Hepatocyte (in vitro differentiated cells): ENCODE results near the gene ERV3-1.
"Not testable (repeated sequence)": the region's sequence is repeated elsewhere in the genome, so short reads cannot be mapped to it uniquely, and the experiment has no call there.

Experiments
- CTCF ChIP-seq: fragments of 200-600 bp; sonication (generic); IDR thresholded peaks from 2 replicates; pipeline ENCODE4 v1.5.1; 2016; ENCODE audit warnings: antibody characterized with exemption, mild to moderate bottlenecking; ENCODE audit not compliant: poor library complexity
- EZH2 ChIP-seq: fragments of 200-600 bp; sonication (generic); IDR thresholded peaks from 2 replicates; pipeline ENCODE4 v1.6.1; 2016; ENCODE audit warnings: antibody characterized with exemption, mild to moderate bottlenecking, borderline replicate concordance
- EZH2phosphoT487 ChIP-seq: fragments of 200-600 bp; sonication (generic); IDR thresholded peaks from one replicate; pipeline ENCODE4 v1.6.1; 2018; ENCODE audit warnings: antibody characterized with exemption, mild to moderate bottlenecking, low read depth, moderate library complexity; ENCODE audit not compliant: unreplicated experiment, severe bottlenecking

GRCh38 chr7:65054466-65054994, 48.0 kb upstream of the ERV3-1 start:
- TF ChIP-seq CTCF, EZH2, EZH2phosphoT487: not testable (repeated sequence)
